CD4-positive, alpha-beta T cell (primary cell): ENCODE data around the gene ZNF784. TPM values are rescaled to one million over a fixed set of nuclear protein-coding genes. Genes with fewer than 3 reads are reported as not detected.

Experiments
- ATAC-seq: fragments of 200-7000 bp; cut with Tn5 transposase; one replicate; pipeline ENCODE4 v1.10.0; 2022; ENCODE audit warnings: mild to moderate bottlenecking; ENCODE audit not compliant: poor library complexity
- CTCF ChIA-PET: fragments of 350-600 bp; sonication (Branson Sonifier 250); formaldehyde crosslinking; loops from one replicate; lab custom pipeline; 2021; ENCODE audit warnings: antibody characterized with exemption, inconsistent platforms; lab: Charles Lee
- POLR2A ChIA-PET: fragments of 350-600 bp; sonication (Branson Sonifier 250); formaldehyde crosslinking; loops from one replicate; lab custom pipeline; 2021; ENCODE audit warnings: antibody characterized with exemption, inconsistent platforms; lab: Charles Lee
- DNase-seq, 14 experiments: peaks; one replicate each; pipeline ENCODE4 v3.0.0-alpha.2; 2013 to 2020; ENCODE audit warnings: mixed read lengths in 2 of 14
- H3K27ac ChIP-seq, 2 donors: one replicate each; pipeline versions ENCODE4 v1.5.1 to v1.7.0; 2013; ENCODE audit warnings: low read length in 2 of 2, low read depth in 1 of 2, mild to moderate bottlenecking in 1 of 2
- H3K27me3 ChIP-seq, 2 experiments: 1 replicate in 1 of 2; 2 replicates in 1 of 2; pipeline versions ENCODE4 v1.6.1 to v1.7.0; 2013; ENCODE audit warnings: low read length in 2 of 2, control low read depth in 1 of 2, mild to moderate bottlenecking in 1 of 2, moderate library complexity in 1 of 2; ENCODE audit not compliant: insufficient read depth in 2 of 2, control insufficient read depth in 1 of 2
- H3K36me3 ChIP-seq: one replicate; pipeline ENCODE4 v1.6.1; 2013; ENCODE audit warnings: low read length, control low read depth; ENCODE audit not compliant: insufficient read depth
- H3K4me1 ChIP-seq: one replicate; pipeline ENCODE4 v1.6.1; 2013; ENCODE audit warnings: low read length, control low read depth; ENCODE audit not compliant: insufficient read depth
- H3K4me3 ChIP-seq: one replicate; pipeline ENCODE4 v1.5.1; 2013; ENCODE audit warnings: mild to moderate bottlenecking, low read length, moderate library complexity
- H3K9me3 ChIP-seq, 2 experiments: 1 replicate in 1 of 2; 2 replicates in 1 of 2; pipeline versions ENCODE4 v1.6.1 to v1.7.0; 2013; ENCODE audit warnings: low read length in 2 of 2, mild to moderate bottlenecking in 2 of 2, control low read depth in 1 of 2, moderate library complexity in 1 of 2; ENCODE audit not compliant: control insufficient read depth in 1 of 2, insufficient read depth in 1 of 2
- H3K27ac Mint-ChIP-seq: one replicate; pipeline ENCODE4 v1.8.0; 2020; ENCODE audit warnings: mixed read lengths
- H3K27me3 Mint-ChIP-seq: one replicate; pipeline ENCODE4 v1.8.0; 2021; ENCODE audit warnings: mixed read lengths
- H3K36me3 Mint-ChIP-seq: one replicate; pipeline ENCODE4 v1.8.0; 2021; ENCODE audit warnings: low read depth, mixed read lengths
- H3K4me1 Mint-ChIP-seq: one replicate; pipeline ENCODE4 v1.8.0; 2021; ENCODE audit warnings: low read depth, mixed read lengths
- H3K4me3 Mint-ChIP-seq: one replicate; pipeline ENCODE4 v1.8.0; 2020; ENCODE audit warnings: mild to moderate bottlenecking, mixed read lengths
- H3K9me3 Mint-ChIP-seq: one replicate; pipeline ENCODE4 v1.8.0; 2020; ENCODE audit warnings: mixed read lengths
- CTCF ChIP-seq: fragments of 200-600 bp; IDR thresholded peaks from one replicate; pipeline ENCODE4 v1.8.0; 2022; ENCODE audit warnings: antibody characterized with exemption, mild to moderate bottlenecking
- intact Hi-C, 2 experiments: fragments of 100-400 bp; cut with DNase I in 1 of 2; cut with micrococcal nuclease in 1 of 2; formaldehyde crosslinking; loops; one replicate each; pipeline versions ENCODE4 v1.15.1 to v1.9.0; 2023 to 2025; cut with DNase I, micrococcal nuclease
- total RNA-seq, 174 experiments: library from RNA in 2 of 174; stranded (reverse) in 2 of 174; gene quantifications; one replicate each; pipeline ENCODE4 v1.2.3 and lab custom pipeline; 2021 to 2026

The ZNF784 gene
- total RNA-seq, 2 experiments from 2014 or later = 11.2 to 11.8 TPM

GRCh38 chr19:55635856-55636440 lies 11.6 kb upstream of the ZNF784 start:
- peak overlapping the region; percentile 69 for H3K4me3 ChIP-seq
- H3K27me3 Mint-ChIP-seq = no peaks in the 10 kb centered on the region
- H3K36me3 ChIP-seq = peaks cover 3% of the 10 kb centered on the region
- intact Hi-C loops = loop anchor here (1.0 to 10.0 kb wide), 5 partner anchors 39 to 381 kb away; partner anchors contain the start of genes PPP6R1 (in 2 of the 2), EPN1 (in 1 of the 2), UBE2S (in 1 of the 2) and ZNF579 (in 1 of the 2)
- no peak for TF ChIP-seq CTCF
- ChIA-PET POLR2A (interaction anchor here (0.5 to 3.1 kb wide), 9 partner anchors 11 to 174 kb away, joined by 3 to 17 read pairs (median 5); partner anchors contain the start of genes FIZ1, ISOC2, U2AF2 and ZNF628), CTCF (interaction anchor here (1.1 to 5.0 kb wide), 5 partner anchors 18 to 132 kb away, joined by 3 to 29 read pairs (median 3); partner anchors contain the start of genes FIZ1 and U2AF2)
- H3K27me3 ChIP-seq = no peaks in the 10 kb centered on the region
- peaks cover 0 to 5% of the 10 kb centered on the region in 2 experiments for H3K9me3 ChIP-seq
- peaks cover 75% of the 10 kb centered on the region for H3K4me1 ChIP-seq
- DNase-seq = peak in 1 of 14 experiments; percentile 31
- peaks cover 35% of the 10 kb centered on the region for H3K36me3 Mint-ChIP-seq
- H3K9me3 Mint-ChIP-seq = peaks cover 3% of the 10 kb centered on the region
- H3K27ac ChIP-seq = peak overlapping the region; percentile 98 to 100
- H3K27ac Mint-ChIP-seq = peak overlapping the region; percentile 99
- H3K4me1 Mint-ChIP-seq = peaks cover 68% of the 10 kb centered on the region
- no peak for ATAC-seq
- H3K4me3 Mint-ChIP-seq = peak overlapping the region; percentile 96

GRCh38 chr19:55635334-55635717 lies 11.0 kb upstream of the ZNF784 start:
- Mint-ChIP-seq H3K9me3 (peaks cover 3% of the 10 kb centered on the region), H3K36me3 (peaks cover 35% of the 10 kb centered on the region), H3K27ac (peak overlapping the region; percentile 99), H3K27me3 (no peaks in the 10 kb centered on the region), H3K4me3 (peak overlapping the region; percentile 96), H3K4me1 (peaks cover 66% of the 10 kb centered on the region)
- Histone ChIP-seq H3K4me1 (peaks cover 70% of the 10 kb centered on the region), H3K9me3 (peaks cover 0 to 3% of the 10 kb centered on the region in 2 experiments), H3K36me3 (peaks cover 3% of the 10 kb centered on the region), H3K27ac (peak overlapping the region; percentile 98 to 100), H3K27me3 (no peaks in the 10 kb centered on the region), H3K4me3 (peak overlapping the region; percentile 69)
- peak in 2 of 14 experiments; percentile 56 to 58 for DNase-seq
- ChIA-PET CTCF (interaction anchor here (1.4 to 5.0 kb wide), 3 partner anchors 19 to 132 kb away, joined by 3 to 29 read pairs (median 6); partner anchors contain the start of genes U2AF2 and ZNF865), POLR2A (interaction anchor here (0.6 to 3.6 kb wide), 18 partner anchors 8 to 376 kb away, joined by 3 to 46 read pairs (median 10); partner anchors contain the start of genes CCDC106, FIZ1, ISOC2 and PPP6R1)
- intact Hi-C loops = loop anchor here (2.0 to 10.0 kb wide), 4 partner anchors 39 to 381 kb away; partner anchors contain the start of genes PPP6R1 (in 2 of the 2), EPN1 (in 1 of the 2), UBE2S (in 1 of the 2) and ZNF579 (in 1 of the 2)
- ATAC-seq = no peak
- no peak for TF ChIP-seq CTCF

GRCh38 chr19:55633861-55634260 lies 9.5 kb upstream of the ZNF784 start:
- H3K36me3 ChIP-seq = peaks cover 3% of the 10 kb centered on the region
- H3K9me3 ChIP-seq = no peaks in the 10 kb centered on the region
- H3K27me3 ChIP-seq = no peaks in the 10 kb centered on the region
- TF ChIP-seq CTCF = no peak
- Mint-ChIP-seq H3K9me3 (no peaks in the 10 kb centered on the region), H3K4me3 (peak overlapping the region; percentile 23), H3K36me3 (peaks cover 32% of the 10 kb centered on the region), H3K27ac (no peak overlapping the region), H3K4me1 (peaks cover 55% of the 10 kb centered on the region), H3K27me3 (no peaks in the 10 kb centered on the region)
- H3K27ac ChIP-seq = no peak overlapping the region
- no peak for ATAC-seq
- CTCF ChIA-PET = interaction anchor here (0.5 to 4.0 kb wide), 6 partner anchors 12 to 176 kb away, joined by 3 to 48 read pairs (median 10); partner anchors contain the start of genes ZNF579 and ZNF865
- DNase-seq = peak in 1 of 14 experiments; percentile 20
- intact Hi-C loops = loop anchor here (2.0 to 10.0 kb wide), 7 partner anchors 41 to 492 kb away; partner anchors contain the start of genes PPP6R1 (in 2 of the 2), EPN1 (in 1 of the 2), UBE2S (in 1 of the 2) and ZNF579 (in 1 of the 2)
- H3K4me3 ChIP-seq = no peak overlapping the region
- POLR2A ChIA-PET = interaction anchor here (1.3 to 3.6 kb wide), 8 partner anchors 9 to 516 kb away, joined by 3 to 46 read pairs (median 14); partner anchors contain the start of genes CCDC106, FIZ1, PPP1R12C and U2AF2
- H3K4me1 ChIP-seq = peaks cover 59% of the 10 kb centered on the region
